Ovary (tissue), 3 donors: ENCODE results near the gene SRD5A3.

Experiments used
- CTCF ChIP-seq, 3 donors: fragments of 450-650 bp in 2 of 3; fragments of 200-600 bp in 1 of 3; IDR thresholded peaks; one replicate each; pipeline versions ENCODE4 v1.5.1 to v1.8.0; 2016 to 2022; ENCODE audit warnings: antibody characterized with exemption in 3 of 3, mild to moderate bottlenecking in 1 of 3
- POLR2A ChIP-seq: fragments of 450-650 bp; IDR thresholded peaks from one replicate; pipeline ENCODE4 v1.6.1; 2017; ENCODE audit warnings: antibody characterized with exemption, mild to moderate bottlenecking, moderate library complexity
- donor health status: DM: no; HTN: no; CAD: no.

- no peak for TF ChIP-seq CTCF (IDR thresholded peaks at IDR 0.05)
- no peak for TF ChIP-seq POLR2A
These were observed 52.4 kb downstream of the SRD5A3 start for GRCh38 chr4:55398461-55398860.
